ENCODE measurements around the gene FAM117A.

FAM117A gene

GRCh38 chr17:49747632-49748031 lies 16.3 kb downstream of the FAM117A start:
- Histone ChIP-seq H3K9ac (ENCODE audit: insufficient read length) (no peak overlapping the region), H3K4me3 (no peak overlapping the region), H3K36me3 (ENCODE audit: insufficient read depth, low read length) (no peaks in the 10 kb centered on the region), H3K27ac (no peak overlapping the region), H3K9me3 (ENCODE audit: low read depth, low read length) (no peaks in the 10 kb centered on the region)
- TF ChIP-seq POLR2AphosphoS5 (IDR thresholded peaks at IDR 0.05; ENCODE audit: borderline replicate concordance, low read depth, low read length) (no peak), FOXP2 (optimal IDR thresholded peaks at IDR 0.05; ENCODE audit: control extremely low read depth, extremely low read length, insufficient read depth) (no peak), EZH2 (IDR thresholded peaks at IDR 0.05) (no peak)
- no peak for DNase-seq (ENCODE audit: low read depth, low spot score)

- no peaks in the 10 kb centered on the region for H3K36me3 ChIP-seq (ENCODE audit: insufficient read depth, low read length)
- no peak for DNase-seq (ENCODE audit: low read depth, low spot score)
- TF ChIP-seq EZH2 (IDR thresholded peaks at IDR 0.05) (no peak), POLR2AphosphoS5 (IDR thresholded peaks at IDR 0.05; ENCODE audit: borderline replicate concordance, low read depth, low read length) (no peak), FOXP2 (optimal IDR thresholded peaks at IDR 0.05; ENCODE audit: control extremely low read depth, extremely low read length, insufficient read depth) (no peak)
These were observed 17.0 kb downstream of the FAM117A start for GRCh38 chr17:49746791-49747490.

DNA sequence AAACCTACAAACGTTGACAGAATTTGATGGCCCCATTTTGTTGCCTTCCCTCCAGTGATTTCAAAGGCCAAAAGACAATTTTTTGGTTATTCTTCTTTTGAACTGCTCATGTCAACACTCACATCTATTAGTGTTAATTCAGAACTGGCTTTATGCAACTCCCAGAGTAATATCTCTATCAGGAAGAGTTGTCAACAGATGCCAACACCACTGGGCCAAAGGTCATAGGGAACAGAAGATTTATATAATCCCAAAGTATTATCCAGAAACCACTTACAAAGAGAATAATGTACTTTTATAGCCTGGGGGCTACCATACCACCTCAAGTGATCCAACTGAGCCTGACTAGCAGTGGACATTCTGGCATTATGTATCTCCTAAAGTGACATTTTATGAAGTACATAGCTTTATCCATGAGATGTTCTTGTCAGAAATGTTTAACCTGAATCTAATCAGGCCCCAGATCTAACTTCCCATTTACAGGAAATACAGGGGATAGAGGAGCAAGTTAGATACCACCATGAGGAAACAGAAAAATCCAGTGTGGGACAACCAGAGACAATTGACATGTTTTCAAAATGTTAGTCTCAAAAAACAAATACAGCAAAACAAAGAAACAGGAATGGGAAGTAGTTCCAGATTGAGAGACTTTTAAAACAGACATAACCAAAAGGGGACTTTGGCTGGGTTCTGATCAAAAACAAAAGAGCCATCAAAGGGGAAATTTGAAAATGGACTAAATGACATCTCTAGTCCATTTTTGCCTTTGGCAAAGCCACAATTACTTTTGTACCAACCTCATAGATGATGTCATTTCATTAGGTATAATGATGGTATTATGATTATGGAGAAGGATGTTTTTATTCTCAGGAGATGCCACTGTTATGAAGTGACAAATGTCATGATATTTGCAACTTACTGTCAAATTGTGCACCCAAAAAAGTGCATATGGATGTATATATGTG lies 18.5 kb downstream of the FAM117A start:
- Histone ChIP-seq H3K27ac (no peak overlapping the region), H3K4me3 (no peak overlapping the region), H3K9me3 (ENCODE audit: low read depth, low read length) (no peaks in the 10 kb centered on the region), H3K36me3 (ENCODE audit: insufficient read depth, low read length) (no peaks in the 10 kb centered on the region), H3K9ac (ENCODE audit: insufficient read length) (no peak overlapping the region)
- TF ChIP-seq FOXP2 (optimal IDR thresholded peaks at IDR 0.05; ENCODE audit: control extremely low read depth, extremely low read length, insufficient read depth), result no peak
- TF ChIP-seq EZH2 (IDR thresholded peaks at IDR 0.05), result no peak
- TF ChIP-seq POLR2AphosphoS5 (IDR thresholded peaks at IDR 0.05; ENCODE audit: borderline replicate concordance, low read depth, low read length), result no peak
- DNase-seq (ENCODE audit: low read depth, low spot score), result no peak

More at GRCh38 chr17:49746791-49747490, 17.0 kb downstream of the FAM117A start:
- no peak overlapping the region for H3K27ac ChIP-seq
- H3K9ac ChIP-seq (ENCODE audit: insufficient read length), result no peak overlapping the region
- no peaks in the 10 kb centered on the region for H3K9me3 ChIP-seq (ENCODE audit: low read depth, low read length)
- no peak overlapping the region for H3K4me3 ChIP-seq

GRCh38 chr17:49742166-49742638 lies 21.7 kb downstream of the FAM117A start:
- Histone ChIP-seq H3K9me3 (ENCODE audit: low read depth, low read length) (no peaks in the 10 kb centered on the region), H3K36me3 (ENCODE audit: insufficient read depth, low read length) (no peaks in the 10 kb centered on the region), H3K27ac (no peak overlapping the region), H3K9ac (ENCODE audit: insufficient read length) (no peak overlapping the region), H3K4me3 (no peak overlapping the region)
- no peak for DNase-seq (ENCODE audit: low read depth, low spot score)
- TF ChIP-seq POLR2AphosphoS5 (IDR thresholded peaks at IDR 0.05; ENCODE audit: borderline replicate concordance, low read depth, low read length) (no peak), EZH2 (IDR thresholded peaks at IDR 0.05) (no peak), FOXP2 (optimal IDR thresholded peaks at IDR 0.05; ENCODE audit: control extremely low read depth, extremely low read length, insufficient read depth) (no peak)

DNA sequence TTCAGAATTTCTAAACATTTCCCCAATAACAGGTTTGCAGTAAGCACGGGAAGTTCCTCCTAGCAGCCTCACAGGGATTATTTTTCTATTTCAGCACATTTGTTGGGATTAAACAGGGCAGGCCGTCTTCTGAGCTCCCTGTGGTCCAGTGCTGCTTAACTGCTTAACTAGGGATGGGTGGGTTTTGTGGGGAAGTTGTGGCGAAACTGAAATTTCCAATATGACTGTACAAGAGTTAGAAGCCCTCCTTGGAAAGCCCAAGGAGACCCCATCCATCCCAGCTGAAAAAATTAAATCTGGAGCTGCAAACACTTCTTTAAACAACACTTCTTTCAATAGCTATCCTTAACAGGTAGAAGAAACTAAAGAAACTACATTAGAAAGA lies 22.2 kb downstream of the FAM117A start:
- no peak overlapping the region for H3K9ac ChIP-seq (ENCODE audit: insufficient read length)
- H3K27ac ChIP-seq, result no peak overlapping the region
- H3K36me3 ChIP-seq (ENCODE audit: insufficient read depth, low read length), result no peaks in the 10 kb centered on the region
- H3K9me3 ChIP-seq (ENCODE audit: low read depth, low read length), result no peaks in the 10 kb centered on the region
- TF ChIP-seq FOXP2 (optimal IDR thresholded peaks at IDR 0.05; ENCODE audit: control extremely low read depth, extremely low read length, insufficient read depth), result no peak
- no peak for TF ChIP-seq POLR2AphosphoS5 (IDR thresholded peaks at IDR 0.05; ENCODE audit: borderline replicate concordance, low read depth, low read length)
- TF ChIP-seq EZH2 (IDR thresholded peaks at IDR 0.05), result no peak
- DNase-seq (ENCODE audit: low read depth, low spot score), result no peak
- H3K4me3 ChIP-seq, result no peak overlapping the region

- DNase-seq (ENCODE audit: low read depth, low spot score), result no peak
- Histone ChIP-seq H3K4me3 (no peak overlapping the region), H3K36me3 (ENCODE audit: insufficient read depth, low read length) (no peaks in the 10 kb centered on the region), H3K9me3 (ENCODE audit: low read depth, low read length) (no peaks in the 10 kb centered on the region), H3K9ac (ENCODE audit: insufficient read length) (no peak overlapping the region), H3K27ac (no peak overlapping the region)
- TF ChIP-seq POLR2AphosphoS5 (IDR thresholded peaks at IDR 0.05; ENCODE audit: borderline replicate concordance, low read depth, low read length), result no peak
- no peak for TF ChIP-seq EZH2 (IDR thresholded peaks at IDR 0.05)
- TF ChIP-seq FOXP2 (optimal IDR thresholded peaks at IDR 0.05; ENCODE audit: control extremely low read depth, extremely low read length, insufficient read depth), result no peak
These were observed 22.8 kb downstream of the FAM117A start for GRCh38 chr17:49741009-49741691.

DNA sequence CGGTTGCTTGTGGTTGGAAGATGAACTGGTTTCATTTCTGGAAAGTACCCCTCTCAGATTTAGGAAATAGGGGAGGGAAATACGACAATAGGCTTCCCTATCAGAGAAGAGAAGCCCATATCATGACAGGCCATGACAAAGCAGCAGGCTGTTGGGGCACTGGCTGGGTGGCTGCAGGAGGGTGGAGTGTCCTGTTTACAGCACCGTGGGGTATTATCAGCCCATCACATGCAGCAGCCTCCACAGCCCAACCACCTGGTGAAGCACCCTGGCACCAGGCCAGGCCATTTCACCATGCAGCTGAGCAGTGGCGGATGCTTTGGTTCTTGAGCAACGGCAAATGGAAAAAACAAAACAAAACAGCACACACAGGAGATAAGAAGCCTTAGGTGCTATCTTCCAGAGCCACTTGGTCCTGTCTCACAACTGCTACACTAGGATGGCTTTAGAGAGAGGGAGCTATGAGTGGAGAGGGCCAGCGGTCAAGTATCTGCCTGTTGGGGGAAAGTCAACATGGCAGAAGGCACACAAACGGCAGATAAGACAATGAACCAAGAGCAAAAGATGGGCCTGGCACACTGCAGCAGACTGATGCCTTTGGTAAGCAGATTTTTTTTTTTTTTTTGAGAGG lies 24.2 kb downstream of the FAM117A start:
- Histone ChIP-seq H3K4me3 (no peak overlapping the region), H3K9me3 (ENCODE audit: low read depth, low read length) (no peaks in the 10 kb centered on the region), H3K36me3 (ENCODE audit: insufficient read depth, low read length) (no peaks in the 10 kb centered on the region), H3K27ac (no peak overlapping the region), H3K9ac (ENCODE audit: insufficient read length) (no peak overlapping the region)
- TF ChIP-seq FOXP2 (optimal IDR thresholded peaks at IDR 0.05; ENCODE audit: control extremely low read depth, extremely low read length, insufficient read depth), result no peak
- TF ChIP-seq EZH2 (IDR thresholded peaks at IDR 0.05), result no peak
- no peak for TF ChIP-seq POLR2AphosphoS5 (IDR thresholded peaks at IDR 0.05; ENCODE audit: borderline replicate concordance, low read depth, low read length)
- DNase-seq (ENCODE audit: low read depth, low spot score), result no peak

Measured in SK-N-MC (cell line).